HG03565 (cell line): Measurements from ENCODE around the gene NPLOC4.
"Not testable (repeated sequence)": the region's sequence is repeated elsewhere in the genome, so short reads cannot be mapped to it uniquely, and the experiment has no call there.

Source experiments
- ATAC-seq: cut with Tn5 transposase; IDR thresholded peaks from one replicate; pipeline ENCODE4 v1.9.1; 2021; ENCODE audit warnings: mild to moderate bottlenecking, moderate library complexity; ENCODE audit not compliant: unreplicated experiment

The NPLOC4 gene

DNA sequence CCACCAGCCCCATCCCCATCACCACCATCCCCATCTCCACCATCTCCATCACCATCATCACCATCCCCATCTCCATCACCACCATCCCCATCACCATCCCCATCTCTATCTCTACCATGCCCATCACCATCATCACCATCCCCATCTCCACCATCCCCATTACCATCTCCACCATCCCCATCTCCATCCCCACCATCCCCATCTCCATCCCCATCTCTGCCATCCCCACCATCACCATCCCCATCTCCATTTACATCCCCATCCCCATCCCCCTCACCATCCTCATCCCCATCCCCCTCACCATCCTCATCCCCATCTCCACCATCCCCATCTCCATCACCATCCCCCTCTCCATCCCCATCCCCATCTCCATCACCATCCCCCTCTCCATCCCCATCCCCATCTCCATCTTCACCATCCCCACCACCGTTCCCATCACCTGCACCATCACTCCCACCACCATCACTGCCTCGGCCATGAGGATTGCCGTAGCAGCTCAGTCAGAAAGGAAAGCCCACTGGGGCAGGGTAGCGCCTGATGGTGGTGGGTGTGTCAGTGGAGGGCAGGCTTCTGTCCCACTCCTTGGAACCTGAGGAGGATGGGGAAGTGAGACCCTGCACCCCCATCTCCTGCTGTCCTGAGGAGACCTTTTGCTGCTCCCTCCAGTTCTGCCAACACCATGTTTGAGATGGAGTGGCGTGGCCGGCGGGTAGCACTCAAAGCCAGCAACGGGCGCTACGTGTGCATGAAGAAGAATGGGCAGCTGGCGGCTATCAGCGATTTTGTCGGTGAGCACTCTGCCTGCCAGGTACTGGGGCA is 101.2 kb downstream of the NPLOC4 start:
- ATAC-seq, result no peak

DNA sequence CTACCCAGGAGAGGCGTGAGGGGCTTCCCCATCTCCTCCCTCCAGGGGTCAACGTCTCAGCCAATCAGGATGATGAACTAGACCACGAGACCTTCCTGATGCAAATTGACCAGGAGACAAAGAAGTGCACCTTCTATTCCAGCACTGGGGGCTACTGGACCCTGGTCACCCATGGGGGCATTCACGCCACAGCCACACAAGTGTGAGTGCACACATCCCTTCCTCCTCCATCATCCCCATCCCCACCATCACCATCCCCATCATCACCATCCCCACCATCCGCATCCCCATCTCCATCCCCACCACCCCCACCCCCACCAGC is 101.9 kb downstream of the NPLOC4 start:
- no peak for ATAC-seq

DNA sequence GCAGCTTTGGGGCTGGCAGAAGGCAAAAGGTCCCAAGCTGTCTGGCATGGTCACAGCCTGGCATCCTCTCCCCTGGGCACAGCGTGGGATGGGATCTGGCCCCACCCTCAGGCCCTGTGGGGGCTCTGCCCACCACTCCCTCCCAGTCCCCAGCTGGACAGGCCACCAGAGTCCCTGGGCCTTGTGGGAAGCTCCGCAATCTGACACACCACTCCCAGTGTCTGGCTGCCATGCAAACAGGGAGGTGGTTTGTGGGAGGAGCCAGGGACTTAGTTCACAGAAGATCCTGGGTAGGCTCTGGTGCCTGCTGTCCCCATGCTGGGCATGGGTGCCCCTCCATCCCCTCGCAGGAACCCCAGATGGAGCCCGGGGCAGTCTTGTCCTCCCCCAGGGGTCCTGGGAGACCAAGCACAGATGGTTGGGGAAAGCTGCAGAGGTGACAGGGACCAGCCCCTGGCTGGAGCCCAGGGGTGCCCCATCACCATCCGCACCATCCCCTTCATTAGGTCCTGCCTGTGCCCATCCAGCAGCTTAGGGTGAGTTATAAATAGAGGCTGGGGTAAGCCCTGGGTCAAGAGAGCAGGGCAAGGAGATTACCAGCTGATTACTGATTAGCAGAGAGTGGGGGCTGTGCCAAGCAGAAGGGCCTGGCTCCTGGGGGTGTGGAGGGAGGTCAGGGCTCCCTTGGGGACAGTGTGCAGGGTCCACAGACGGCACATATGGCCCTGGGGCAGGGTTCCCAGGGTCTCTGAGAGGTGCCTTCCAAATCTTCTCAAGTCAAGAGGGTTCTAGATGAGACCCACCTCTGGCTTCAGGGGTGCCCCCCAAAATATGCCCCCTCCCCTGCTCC is 102.5 kb downstream of the NPLOC4 start:
- no peak for ATAC-seq

DNA sequence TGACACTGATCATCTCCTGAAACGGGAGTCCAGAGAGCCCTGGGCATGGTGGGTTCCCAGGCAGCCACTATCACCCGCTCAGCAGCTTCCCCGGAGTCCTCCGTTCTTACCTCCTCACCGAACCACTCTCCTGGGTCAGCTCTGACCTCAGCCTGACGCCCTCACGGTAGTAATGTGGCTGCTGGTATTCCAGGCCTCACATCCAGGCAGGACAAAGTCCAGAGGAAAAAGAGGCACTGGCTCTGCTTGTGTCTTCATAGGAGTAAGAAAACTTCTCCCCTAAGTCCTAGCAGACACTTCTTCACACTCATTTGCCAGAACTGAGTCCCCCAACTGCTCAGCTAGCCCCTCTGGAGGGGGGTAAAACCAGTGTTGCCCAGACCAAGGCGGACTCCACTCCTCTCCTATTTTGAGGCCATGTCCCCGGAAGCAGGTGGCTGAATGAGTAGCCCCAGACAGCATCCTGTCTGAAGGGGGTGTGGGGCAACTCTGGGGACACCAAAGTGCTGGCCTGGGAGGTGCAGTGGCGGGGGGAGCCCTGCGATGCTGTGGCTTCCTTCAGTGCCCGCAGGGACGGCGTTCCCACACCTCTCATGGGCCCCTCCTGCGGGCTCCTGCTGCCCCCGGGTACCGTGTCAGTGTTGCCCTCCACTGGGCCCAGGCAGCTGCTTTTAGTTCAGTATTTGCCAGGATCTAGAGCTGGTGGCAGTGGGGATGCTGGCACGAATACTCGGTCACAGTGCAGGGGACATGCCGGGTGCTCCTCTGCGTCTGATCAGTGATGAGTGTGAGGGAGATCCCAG is 103.4 kb downstream of the NPLOC4 start:
- ATAC-seq, result no peak

DNA sequence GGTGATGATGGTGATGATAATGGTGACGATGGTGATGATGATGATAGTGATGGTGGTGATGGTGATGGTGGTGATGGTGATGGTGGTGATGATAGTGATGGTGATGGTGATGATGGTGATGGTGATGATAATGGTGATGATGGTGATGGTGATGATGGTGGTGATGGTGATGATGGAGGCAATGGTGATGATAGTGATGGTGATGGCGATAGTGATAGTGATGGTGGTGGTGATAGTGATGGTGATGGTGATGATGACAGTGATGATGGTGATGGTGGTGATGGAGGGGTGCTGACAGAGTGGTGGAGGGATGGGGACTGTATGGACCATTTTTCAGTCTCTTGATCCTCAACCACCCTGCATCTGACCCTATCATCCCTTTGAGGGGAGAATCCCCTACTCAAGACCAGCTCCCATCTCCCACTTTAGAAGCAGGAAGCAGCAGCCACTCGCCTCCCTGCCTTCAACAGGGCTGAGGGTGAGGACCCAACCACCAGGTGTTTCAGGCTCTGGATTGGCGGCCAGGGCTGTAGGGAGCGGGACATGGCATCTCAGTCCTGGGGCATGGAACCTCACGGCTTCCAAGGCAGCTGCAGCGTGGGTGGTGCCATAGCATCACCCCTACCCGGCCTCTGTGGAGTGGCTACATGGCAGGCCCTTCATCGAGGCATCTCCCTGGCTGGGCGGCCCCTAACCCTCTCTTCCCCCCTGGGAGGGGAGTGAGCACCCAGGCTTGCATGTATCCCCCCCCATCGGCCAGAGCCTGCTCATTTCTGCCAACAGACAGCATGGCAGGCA is 104.2 kb downstream of the NPLOC4 start:
- no peak for ATAC-seq

DNA sequence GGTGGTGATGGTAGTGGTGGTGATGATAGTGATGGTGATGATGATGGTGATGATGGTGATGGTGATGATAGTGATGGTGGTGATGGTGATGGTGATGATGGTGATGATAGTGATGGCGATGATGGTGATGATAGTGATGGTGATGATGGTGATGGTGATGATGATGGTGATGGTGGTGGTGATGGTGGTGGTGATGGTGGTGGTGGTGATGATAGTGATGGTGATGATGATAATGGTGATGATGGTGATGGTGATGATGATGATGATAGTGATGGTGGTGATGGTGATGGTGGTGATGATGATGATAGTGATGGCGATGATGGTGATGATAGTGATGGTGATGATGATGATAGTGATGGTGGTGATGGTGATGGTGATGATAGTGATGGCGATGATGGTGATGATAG is 104.9 kb downstream of the NPLOC4 start:
- ATAC-seq, result not testable (repeated sequence)

DNA sequence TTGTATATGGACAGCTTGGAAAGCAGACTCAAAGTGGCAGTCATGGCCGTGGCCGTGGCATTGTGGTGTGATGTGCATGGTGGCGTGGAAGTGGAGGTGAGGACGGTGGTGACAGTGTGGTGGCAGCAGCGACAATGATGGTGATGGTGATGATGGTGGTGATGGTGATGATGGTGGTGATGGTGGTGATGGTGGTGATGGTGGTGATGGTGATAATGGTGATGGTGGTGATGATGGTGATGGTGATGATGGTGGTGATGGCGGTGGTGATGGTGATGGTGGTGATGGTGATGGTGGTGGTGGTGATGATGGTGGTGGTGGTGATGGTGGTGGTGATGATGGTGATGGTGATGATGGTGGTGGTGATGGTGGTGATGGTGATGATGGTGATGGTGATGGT is 105.9 kb downstream of the NPLOC4 start:
- not testable (repeated sequence) for ATAC-seq

DNA sequence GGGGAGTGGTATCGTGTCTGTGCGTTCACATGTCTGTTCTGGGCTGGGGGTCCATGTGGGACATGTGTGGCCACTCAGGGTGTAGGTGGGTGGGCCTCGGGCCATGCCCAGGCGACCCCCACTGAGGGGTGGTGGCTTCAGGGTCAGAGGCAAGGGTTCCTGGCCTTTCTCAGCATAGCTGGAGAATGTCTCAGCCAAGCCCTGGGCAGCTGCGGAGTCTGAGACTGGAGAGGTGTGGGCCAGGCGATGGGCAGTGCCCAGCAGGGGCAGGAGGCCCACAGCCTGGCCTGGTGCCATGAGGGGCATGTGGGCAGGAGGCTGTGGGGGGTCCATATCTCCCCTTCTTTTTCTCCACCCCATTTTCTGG is 107.5 kb downstream of the NPLOC4 start:
- no peak for ATAC-seq

DNA sequence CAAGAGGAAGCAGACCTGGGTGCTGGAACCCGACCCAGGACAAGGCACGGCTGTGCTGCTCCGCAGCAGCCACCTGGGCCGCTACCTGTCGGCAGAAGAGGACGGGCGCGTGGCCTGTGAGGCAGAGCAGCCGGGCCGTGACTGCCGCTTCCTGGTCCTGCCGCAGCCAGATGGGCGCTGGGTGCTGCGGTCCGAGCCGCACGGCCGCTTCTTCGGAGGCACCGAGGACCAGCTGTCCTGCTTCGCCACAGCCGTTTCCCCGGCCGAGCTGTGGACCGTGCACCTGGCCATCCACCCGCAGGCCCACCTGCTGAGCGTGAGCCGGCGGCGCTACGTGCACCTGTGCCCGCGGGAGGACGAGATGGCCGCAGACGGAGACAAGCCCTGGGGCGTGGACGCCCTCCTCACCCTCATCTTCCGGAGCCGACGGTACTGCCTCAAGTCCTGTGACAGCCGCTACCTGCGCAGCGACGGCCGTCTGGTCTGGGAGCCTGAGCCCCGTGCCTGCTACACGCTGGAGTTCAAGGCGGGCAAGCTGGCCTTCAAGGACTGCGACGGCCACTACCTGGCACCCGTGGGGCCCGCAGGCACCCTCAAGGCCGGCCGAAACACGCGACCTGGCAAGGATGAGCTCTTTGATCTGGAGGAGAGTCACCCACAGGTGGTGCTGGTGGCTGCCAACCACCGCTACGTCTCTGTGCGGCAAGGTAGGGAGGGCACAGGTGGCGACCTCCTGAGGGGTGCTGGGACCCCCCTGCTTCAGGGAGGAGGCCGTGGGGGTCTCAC is 108.1 kb downstream of the NPLOC4 start:
- no peak for ATAC-seq

DNA sequence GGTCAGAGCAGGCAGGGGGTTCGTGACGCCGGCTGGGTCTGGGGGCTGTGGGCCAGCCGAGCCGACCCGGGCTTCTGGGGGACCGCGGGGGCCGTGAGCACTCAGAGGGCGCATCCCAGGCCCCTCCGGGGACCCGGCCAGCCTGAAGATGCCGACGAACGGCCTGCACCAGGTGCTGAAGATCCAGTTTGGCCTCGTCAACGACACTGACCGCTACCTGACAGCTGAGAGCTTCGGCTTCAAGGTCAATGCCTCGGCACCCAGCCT is 108.6 kb downstream of the NPLOC4 start:
- ATAC-seq, result no peak

DNA sequence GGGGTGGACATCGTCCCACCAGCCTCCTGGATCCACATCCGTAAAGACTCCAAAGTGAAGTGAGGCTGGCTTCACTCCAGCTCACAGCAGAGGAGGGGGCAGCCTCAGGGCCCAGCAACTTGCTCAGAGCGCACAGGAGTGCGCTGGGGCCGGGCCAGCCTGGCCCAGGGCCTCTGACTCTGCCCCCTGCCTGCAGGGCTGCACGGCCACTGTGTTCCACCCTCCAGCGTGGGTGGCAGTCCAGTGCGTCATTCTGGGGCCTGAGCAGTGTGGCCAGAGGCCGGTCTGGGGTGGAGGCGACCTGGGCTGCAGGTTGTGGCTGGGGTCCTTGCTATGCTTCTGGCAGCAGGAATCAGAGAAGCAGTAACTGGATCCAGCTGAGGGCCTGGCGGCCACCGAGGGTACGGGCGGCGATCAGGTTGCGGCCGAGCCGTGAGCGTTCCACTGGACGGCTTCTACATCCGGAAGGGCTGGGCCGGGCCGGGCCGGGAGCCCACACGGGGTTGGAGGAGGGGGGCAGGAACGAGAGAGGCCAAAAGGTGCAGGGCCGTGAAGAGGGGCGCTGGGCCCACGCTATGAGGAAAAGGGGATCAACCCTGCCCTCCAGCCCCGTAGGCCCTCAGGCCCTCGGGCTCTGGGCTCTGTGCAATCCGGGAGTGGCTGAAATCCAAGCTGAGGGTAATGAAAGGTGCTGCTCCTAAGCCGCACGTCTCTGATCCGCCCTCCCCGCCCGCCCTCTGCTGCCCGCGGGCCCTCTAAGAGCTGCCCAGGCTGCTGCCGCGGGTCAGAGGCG is 109.1 kb downstream of the NPLOC4 start, which contains the start of gene FSCN2:
Gene FSCN2, plus strand, starts transcription at position 787 of the 793 bp plus-strand sequence. CDS start 155 bp downstream, outside the sequence.
- ATAC-seq, result no peak

DNA sequence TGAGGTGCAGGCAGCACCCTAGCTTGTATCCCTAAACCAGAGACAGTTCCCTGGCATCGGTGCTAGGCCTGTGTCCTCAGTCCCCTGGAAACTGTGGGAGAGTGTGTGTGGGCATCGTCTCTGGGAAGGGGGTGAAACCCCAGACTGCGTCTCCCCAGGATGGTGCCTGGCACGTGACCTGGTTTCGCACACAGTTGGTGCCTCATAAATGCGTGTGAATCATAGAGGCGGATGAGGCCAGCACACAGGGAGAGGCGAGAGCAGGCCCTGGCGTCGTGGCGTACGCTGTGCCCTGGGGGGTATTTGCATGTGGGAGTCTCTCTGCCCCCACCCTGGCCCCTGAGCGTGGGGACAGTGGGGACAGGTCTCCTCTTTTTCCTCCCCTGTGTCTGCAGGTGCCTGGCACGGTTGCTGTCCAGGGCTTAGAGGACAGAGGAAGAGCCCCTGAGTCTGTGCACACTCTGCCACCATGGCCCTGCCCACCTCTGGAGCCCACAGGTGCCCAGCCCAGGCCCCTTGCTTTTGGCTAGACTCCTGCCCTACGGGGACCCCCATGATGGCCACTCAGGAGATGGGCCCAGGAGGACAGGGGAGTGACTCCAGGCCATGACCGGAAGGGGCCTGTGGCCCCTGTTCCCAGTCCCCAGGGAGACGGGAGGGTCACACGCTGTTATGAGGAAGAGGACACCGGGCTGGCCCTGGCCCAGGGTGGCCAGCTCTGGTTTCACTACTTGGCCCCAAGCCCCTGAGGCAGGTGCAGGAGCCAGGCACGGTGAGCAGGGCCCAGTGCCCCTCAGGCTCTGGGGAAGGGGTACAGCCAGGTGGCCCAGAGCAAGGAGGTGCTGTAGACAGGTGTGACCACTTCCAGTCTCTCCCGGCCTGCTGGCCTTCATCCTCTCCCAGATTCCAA is 110.0 kb downstream of the NPLOC4 start:
- no peak for ATAC-seq

DNA sequence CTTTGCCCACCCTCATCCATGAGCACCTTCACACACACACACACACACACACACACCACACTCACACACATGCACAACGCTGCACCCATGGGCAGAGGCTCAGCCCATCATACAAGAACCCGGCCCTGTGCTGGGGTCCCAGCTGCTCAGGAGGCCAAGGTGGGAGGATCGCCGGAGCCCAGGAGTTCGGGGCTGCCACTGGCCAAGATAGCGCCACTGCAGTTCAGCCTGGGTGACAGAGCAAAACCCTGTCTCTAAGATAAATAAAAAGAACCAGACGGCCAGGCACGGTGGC is 112.1 kb downstream of the NPLOC4 start:
- no peak for ATAC-seq

DNA sequence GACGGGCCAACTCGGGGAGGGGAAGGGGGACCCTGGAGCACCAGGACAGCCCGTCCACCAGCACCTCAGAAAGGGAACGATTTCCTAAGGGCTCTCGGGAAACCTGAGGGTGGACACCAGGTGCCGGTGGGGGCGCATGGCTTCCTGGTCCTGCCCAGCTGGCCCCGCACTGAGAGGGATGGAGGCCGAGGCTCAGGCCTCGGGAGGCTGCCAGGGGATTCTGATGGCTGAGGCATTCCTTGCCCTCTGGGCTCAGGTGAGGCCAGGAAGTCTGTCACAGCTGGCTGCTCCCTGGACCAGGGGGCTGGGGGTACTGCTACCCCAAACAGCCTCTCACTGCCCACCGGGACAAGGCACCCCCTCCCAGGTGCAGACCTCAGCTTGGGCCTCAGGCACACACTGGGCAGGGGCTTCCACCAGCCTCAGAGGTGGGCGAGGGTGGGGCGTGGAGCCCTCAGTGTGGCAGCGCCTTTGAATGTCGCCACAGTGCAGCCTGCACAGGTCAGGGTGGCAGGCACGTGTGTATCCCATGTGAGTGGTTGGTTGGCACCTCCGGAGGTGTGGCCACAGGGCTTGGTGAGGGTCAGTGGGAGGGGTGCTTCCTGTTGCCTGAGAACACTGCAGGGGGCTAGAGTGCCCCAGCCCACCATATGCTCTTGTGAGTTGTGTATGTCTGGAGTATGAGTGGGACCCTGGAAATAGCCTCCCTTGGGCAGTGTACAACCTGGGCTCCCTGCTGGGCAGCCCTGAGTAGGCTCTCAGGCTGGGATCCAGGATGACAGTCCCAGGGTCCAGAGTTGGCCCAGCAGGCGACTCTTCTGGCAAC is 112.7 kb downstream of the NPLOC4 start:
- ATAC-seq, result no peak

DNA sequence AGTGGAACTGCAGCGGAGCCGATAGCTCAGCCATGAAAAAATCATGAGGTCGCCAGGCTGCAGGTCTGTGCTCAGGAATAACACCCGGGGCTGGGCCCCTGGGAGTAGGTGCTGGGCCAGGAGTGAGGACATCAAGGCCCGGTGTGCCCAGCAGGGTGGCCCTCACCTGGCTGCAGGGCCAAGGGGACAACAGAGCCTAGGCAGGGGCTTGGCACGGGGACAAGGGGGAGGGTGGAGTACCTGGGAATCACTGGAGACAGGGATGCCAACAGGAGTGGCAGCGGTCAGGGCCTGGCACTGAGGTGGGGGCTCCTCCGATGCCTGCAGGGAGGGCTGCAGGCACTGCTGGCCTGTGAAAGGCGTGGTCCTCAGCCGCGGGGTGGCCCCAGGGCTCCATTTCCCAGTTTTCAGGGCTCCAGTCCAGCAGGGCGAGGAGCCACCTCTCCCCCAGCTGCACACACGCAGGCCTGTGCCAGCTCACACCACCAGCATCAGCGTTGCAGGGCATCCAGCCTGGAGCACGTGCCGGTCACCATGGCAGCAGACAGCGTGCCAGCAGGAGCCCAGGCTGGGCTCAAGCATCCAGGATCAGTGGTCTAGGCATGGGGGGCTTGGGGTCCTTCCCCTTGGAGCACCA is 113.4 kb downstream of the NPLOC4 start:
- ATAC-seq, result no peak

DNA sequence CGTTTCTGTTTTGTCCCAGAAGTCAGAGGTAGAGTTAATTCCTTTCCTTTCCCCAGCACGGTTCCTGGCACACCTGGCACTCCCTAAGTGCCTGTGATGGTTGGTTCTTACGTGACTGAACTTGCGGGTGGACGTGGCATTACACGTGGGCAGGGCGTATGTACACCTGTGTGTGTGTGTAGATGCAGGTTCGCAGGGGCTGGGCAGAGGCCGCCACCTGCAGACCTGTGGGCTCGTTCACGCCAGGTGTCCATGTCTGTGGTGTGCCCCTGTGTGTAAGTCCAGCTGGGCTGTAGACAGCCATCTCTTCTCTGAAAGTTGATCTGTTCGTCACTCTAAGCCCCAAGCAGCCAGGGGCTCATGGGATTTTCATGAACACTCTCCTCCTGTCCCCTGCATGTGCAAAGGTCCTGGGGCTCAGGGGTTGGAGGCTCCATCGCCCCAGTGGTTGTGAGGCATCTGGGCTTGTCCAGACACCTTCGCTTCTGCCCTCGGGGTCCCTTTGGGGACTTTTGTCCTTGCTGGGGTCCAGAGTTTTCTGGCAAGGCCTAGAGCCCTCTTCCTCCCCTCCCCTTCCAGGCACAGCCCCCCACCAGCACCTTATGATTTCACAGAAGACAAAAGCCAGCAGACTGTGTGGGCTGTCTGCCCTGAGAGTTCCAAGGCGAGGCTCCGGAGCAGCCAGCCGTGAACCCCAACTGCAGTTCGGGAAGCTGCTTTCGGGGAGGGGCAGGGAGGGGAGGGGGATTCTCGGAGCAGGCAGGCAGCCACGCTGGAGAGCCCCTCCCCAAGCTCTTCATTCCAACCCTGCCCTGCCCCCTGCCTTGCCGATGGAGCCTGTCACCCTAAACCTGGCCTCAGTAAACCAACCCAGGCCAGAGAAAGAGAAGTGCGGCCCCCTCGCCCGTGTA is 114.2 kb downstream of the NPLOC4 start:
- no peak for ATAC-seq
